ENCODE measurements around the gene GALNT14.

Gene GALNT14

DNA sequence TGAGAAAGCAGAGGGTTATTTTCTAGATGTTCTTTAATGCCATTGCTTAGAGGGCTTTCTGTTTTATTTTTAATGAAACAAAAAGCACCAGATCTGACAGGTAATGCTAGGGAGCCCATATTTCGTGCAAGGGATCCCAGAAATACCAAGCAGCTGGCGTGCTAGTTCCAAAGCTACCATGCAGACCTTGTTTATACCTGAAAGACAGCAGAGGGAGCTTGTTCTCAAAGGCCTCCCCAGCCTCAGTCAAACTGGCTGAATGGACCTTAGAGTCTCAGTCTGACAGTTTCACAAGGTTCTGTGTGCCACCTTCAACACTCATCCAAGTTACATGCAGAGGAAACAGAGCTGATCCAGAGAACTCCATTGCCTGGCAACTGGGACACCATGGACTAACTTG, 48.6 kb downstream of the GALNT14 start:
- TF ChIP-seq CTCF (conservative IDR thresholded peaks at IDR 0.05; ENCODE audit: low read depth, low read length), result no peak
- DNase-seq (ENCODE audit: low read depth), result no peak

DNA sequence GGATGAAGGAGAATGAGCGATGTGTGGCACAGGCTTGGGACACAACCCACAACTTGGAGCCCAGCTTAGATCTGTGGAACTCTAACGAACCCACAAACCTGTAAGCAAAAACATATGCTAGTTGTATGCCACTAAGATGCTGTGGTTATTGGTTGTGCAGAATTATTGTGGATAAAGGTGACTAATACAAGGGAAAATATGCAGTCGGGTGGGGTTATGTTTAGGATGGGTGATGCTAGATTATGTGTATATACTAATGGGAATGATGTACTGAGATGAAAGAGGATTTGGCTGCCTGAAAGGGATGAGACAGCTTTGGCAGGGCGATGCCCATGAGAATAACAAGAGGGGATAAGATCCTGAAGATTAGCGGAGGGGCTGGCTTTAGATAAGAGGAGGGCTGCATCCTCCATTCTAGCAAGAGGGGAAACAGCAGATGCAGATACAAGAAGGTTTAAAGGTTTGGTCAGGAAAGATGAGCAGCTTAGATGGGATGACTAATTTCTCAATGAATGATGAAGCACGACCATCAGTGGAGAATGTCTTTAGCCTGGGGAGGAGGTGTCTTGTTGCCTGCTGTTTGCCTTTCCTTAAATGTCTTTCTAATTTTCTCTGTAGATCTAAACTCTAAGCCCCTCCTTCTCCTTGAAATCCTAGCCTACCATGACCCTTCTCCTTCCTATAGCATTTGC, 49.6 kb downstream of the GALNT14 start:
- no peak for DNase-seq (ENCODE audit: low read depth)
- no peak overlapping the region for H3K4me3 ChIP-seq (ENCODE audit: low read length)
- no peak for TF ChIP-seq CTCF (conservative IDR thresholded peaks at IDR 0.05; ENCODE audit: low read depth, low read length)

More for the DNA sequence above, 48.6 kb downstream of the GALNT14 start:
- H3K4me3 ChIP-seq (ENCODE audit: low read length), result no peak overlapping the region

DNA sequence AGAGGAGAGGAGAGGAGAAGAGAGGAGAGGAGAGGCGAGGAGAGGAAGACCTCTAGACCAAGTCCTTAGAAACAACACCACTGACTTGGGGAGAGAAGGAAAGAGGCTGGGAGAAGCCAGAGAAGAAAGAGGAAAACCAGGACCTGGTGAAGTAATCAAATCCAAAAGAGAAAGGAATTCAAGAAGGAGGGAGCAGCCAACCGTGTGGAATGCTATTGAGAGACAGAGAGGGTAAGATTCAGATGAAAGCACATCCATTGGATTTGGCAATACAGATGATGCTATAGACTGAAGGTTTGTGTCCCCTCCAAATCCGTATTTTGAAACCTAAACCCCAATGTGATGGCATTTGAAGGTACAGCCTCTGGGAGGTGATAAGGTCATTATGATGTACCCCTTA, 50.7 kb downstream of the GALNT14 start:
- DNase-seq (ENCODE audit: low read depth), result no peak
- no peak overlapping the region for H3K4me3 ChIP-seq (ENCODE audit: low read length)
- TF ChIP-seq CTCF (conservative IDR thresholded peaks at IDR 0.05; ENCODE audit: low read depth, low read length), result no peak

GRCh38 chr2:31086590-31086989, 51.6 kb downstream of the GALNT14 start:
- no peak for TF ChIP-seq CTCF (conservative IDR thresholded peaks at IDR 0.05; ENCODE audit: low read depth, low read length)
- no peak overlapping the region for H3K4me3 ChIP-seq (ENCODE audit: low read length)
- no peak for DNase-seq (ENCODE audit: low read depth)

DNA sequence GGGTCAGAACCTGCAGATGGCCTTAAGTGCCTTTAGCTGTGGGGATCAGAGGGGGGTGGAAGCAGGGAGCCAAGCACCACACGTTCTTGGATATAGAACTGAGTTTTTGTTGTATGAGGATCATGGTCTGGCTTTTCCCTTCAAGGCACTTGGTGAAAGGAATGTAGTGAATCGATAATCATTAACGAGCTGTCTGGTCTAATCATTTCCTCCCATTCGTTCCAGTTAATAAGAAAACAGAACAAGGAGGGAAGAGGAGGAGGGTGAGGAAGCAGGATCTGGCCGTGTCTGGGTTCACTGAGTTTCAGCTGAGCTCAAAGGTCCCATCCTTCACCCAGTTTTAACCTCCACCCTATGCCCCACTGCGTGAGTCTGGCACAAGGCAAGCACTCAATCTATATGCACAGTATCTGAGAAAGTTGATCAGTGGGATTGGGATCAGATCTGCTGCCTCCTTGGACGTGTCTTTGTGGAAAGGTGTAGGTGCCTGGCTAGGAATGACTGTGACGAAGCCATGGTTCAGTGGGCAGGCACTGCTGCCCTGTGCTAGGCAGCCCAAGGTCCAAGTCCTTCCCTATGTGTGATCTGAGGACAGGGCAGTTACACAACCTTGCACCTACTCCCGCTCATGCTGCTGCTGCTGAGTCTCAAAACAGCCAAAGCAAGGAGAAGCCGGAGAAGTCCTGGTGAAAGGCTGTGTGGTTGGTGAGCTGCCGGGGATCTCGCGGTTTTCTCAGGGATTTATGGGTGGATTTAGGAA, 54.8 kb downstream of the GALNT14 start:
- H3K4me3 ChIP-seq (ENCODE audit: low read length), result no peak overlapping the region
- TF ChIP-seq CTCF (conservative IDR thresholded peaks at IDR 0.05; ENCODE audit: low read depth, low read length), result no peak
- DNase-seq (ENCODE audit: low read depth), result no peak

DNA sequence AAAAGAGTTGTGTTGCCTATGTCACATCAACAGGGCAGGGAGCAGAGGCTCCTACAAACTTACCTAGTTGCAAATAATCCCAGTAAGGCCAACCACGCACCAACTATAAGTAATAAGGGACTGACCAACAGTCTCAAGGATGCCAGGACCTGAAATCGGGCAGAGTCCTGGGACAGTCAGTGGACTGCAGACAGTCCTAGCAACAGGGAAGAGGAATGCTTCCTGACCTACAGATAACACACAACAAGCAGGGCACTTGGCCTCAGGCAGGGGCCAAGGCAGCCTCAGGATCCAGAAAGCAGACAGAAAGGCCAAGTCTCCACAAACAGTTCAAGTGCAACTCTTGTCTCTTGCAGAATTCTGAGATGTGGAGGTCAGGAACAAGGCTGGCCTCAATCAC, 56.2 kb downstream of the GALNT14 start:
- no peak for TF ChIP-seq CTCF (conservative IDR thresholded peaks at IDR 0.05; ENCODE audit: low read depth, low read length)
- no peak for DNase-seq (ENCODE audit: low read depth)
- no peak overlapping the region for H3K4me3 ChIP-seq (ENCODE audit: low read length)

GRCh38 chr2:31081492-31081891, 56.7 kb downstream of the GALNT14 start:
- no peak for TF ChIP-seq CTCF (conservative IDR thresholded peaks at IDR 0.05; ENCODE audit: low read depth, low read length)
- no peak overlapping the region for H3K4me3 ChIP-seq (ENCODE audit: low read length)

More at GRCh38 chr2:31081492-31081891, 56.7 kb downstream of the GALNT14 start:
- no peak for DNase-seq (ENCODE audit: low read depth)

Measured in retinal pigment epithelial cell (primary cell).